Activated naive CD4-positive, alpha-beta T cell treated with anti-CD3 and anti-CD28 coated beads, Interleukin-2, amount 50 U/mL, for 72 hours (primary cell): ENCODE data around the gene CCDC142. TPM values are rescaled to one million over a fixed set of nuclear protein-coding genes. Genes with fewer than 3 reads are reported as not detected.
"Not testable (repeated sequence)": the region's sequence is repeated elsewhere in the genome, so short reads cannot be mapped to it uniquely, and the experiment has no call there.

ENCODE experiments used
- ATAC-seq, 2 donors: fragments of 150-1000 bp; cut with Tn5 transposase; 2 replicates each; pipeline ENCODE4 v1.10.0; 2021; ENCODE audit warnings: mild to moderate bottlenecking in 2 of 2, moderate library complexity in 2 of 2
- DNase-seq, 2 donors: peaks; one replicate each; pipeline ENCODE4 v3.0.0; 2021 to 2022; ENCODE audit warnings: low spot score in 2 of 2
- H3K27ac Mint-ChIP-seq, 2 donors: one replicate each; pipeline ENCODE4 v1.8.0; 2022; ENCODE audit warnings: mild to moderate bottlenecking in 2 of 2, mixed read lengths in 2 of 2
- H3K36me3 Mint-ChIP-seq, 2 donors: one replicate each; pipeline ENCODE4 v1.8.0; 2022; ENCODE audit warnings: mixed read lengths in 2 of 2
- H3K9me3 Mint-ChIP-seq, 2 donors: one replicate each; pipeline ENCODE4 v1.8.0; 2022; ENCODE audit warnings: mixed read lengths in 2 of 2
- total RNA-seq, 2 donors: library from RNA; stranded (reverse); gene quantifications; one replicate each; pipeline ENCODE4 v1.2.3, GENCODE V29; 2022

CCDC142 gene
- total RNA-seq, 2 donors from 2014 or later, result 16.4 to 25.3 TPM

GRCh38 chr2:74442483-74443297, 40.1 kb downstream of the CCDC142 start:
- not testable (repeated sequence) for H3K27ac Mint-ChIP-seq, H3K36me3 Mint-ChIP-seq, H3K9me3 Mint-ChIP-seq, ATAC-seq, DNase-seq

- DNase-seq (no peak), ATAC-seq (peak; percentile 47 to 86)
- H3K27ac Mint-ChIP-seq, result peak within 1 kb of the TSS in 1 of 2 donors; percentile 14
- peaks cover 0 to 5% of the 10 kb centered on the region in 2 donors for H3K36me3 Mint-ChIP-seq
- no peaks in the 10 kb centered on the region for H3K9me3 Mint-ChIP-seq
Observed at GRCh38 chr2:74441690-74442482, 40.9 kb downstream of the CCDC142 start, which contains the start of gene RTKN. TSS of gene RTKN (minus strand) at chr2:74441937. CDS start at chr2:74441816, 121 bp downstream.

- DNase-seq (no peak), ATAC-seq (no peak)
- Mint-ChIP-seq H3K36me3 (peaks cover 0 to 5% of the 10 kb centered on the region in 2 donors), H3K27ac (no peak overlapping the region), H3K9me3 (no peaks in the 10 kb centered on the region)
Observed at GRCh38 chr2:74441170-74441689, 41.6 kb downstream of the CCDC142 start.

GRCh38 chr2:74440378-74441169, 42.2 kb downstream of the CCDC142 start:
- DNase-seq, result peak in 1 of 2 donors; percentile 59
- peaks cover 0 to 5% of the 10 kb centered on the region in 2 donors for H3K36me3 Mint-ChIP-seq
- H3K9me3 Mint-ChIP-seq, result no peaks in the 10 kb centered on the region
- H3K27ac Mint-ChIP-seq, result peak overlapping the region in 1 of 2 donors; percentile 14
- peak; percentile 58 to 90 for ATAC-seq

GRCh38 chr2:74439803-74440377, 42.9 kb downstream of the CCDC142 start:
- DNase-seq (no peak), ATAC-seq (no peak)
- H3K9me3 Mint-ChIP-seq, result no peaks in the 10 kb centered on the region
- H3K36me3 Mint-ChIP-seq, result peaks cover 0 to 5% of the 10 kb centered on the region in 2 donors
- no peak overlapping the region for H3K27ac Mint-ChIP-seq

GRCh38 chr2:74439373-74439772, 43.4 kb downstream of the CCDC142 start:
- no peak for ATAC-seq
- no peak for DNase-seq
- Mint-ChIP-seq H3K9me3 (no peaks in the 10 kb centered on the region), H3K36me3 (peaks cover 0 to 5% of the 10 kb centered on the region in 2 donors), H3K27ac (no peak overlapping the region)

- no peak for ATAC-seq
- Mint-ChIP-seq H3K27ac (no peak overlapping the region), H3K36me3 (peaks cover 0 to 5% of the 10 kb centered on the region in 2 donors), H3K9me3 (no peaks in the 10 kb centered on the region)
- no peak for DNase-seq
Observed at GRCh38 chr2:74438248-74438647, 44.5 kb downstream of the CCDC142 start.

GRCh38 chr2:74436848-74437695, 45.7 kb downstream of the CCDC142 start:
- H3K9me3 Mint-ChIP-seq, result no peaks in the 10 kb centered on the region
- H3K27ac Mint-ChIP-seq, result no peak overlapping the region
- no peak for ATAC-seq
- H3K36me3 Mint-ChIP-seq, result peaks cover 0 to under 1% of the 10 kb centered on the region in 2 donors
- DNase-seq, result no peak

GRCh38 chr2:74436111-74436805, 46.5 kb downstream of the CCDC142 start:
- ATAC-seq (no peak), DNase-seq (no peak)
- no peak overlapping the region for H3K27ac Mint-ChIP-seq
- H3K9me3 Mint-ChIP-seq, result no peaks in the 10 kb centered on the region
- no peaks in the 10 kb centered on the region for H3K36me3 Mint-ChIP-seq

- H3K27ac Mint-ChIP-seq, result peak overlapping the region in 1 of 2 donors; percentile 25
- ATAC-seq, result no peak
- no peaks in the 10 kb centered on the region for H3K36me3 Mint-ChIP-seq
- no peak for DNase-seq
- H3K9me3 Mint-ChIP-seq, result no peaks in the 10 kb centered on the region
Observed at GRCh38 chr2:74430502-74430901, 52.3 kb downstream of the CCDC142 start.

GRCh38 chr2:74429487-74430451, 53.0 kb downstream of the CCDC142 start:
- DNase-seq (no peak), ATAC-seq (no peak)
- no peaks in the 10 kb centered on the region for H3K9me3 Mint-ChIP-seq
- no peaks in the 10 kb centered on the region for H3K36me3 Mint-ChIP-seq
- peak overlapping the region in 1 of 2 donors; percentile 25 for H3K27ac Mint-ChIP-seq

GRCh38 chr2:74428675-74429074, 54.1 kb downstream of the CCDC142 start:
- no peak for DNase-seq
- no peak for ATAC-seq
- no peaks in the 10 kb centered on the region for H3K36me3 Mint-ChIP-seq

GRCh38 chr2:74427551-74427950, 55.2 kb downstream of the CCDC142 start:
- Mint-ChIP-seq H3K27ac (peak overlapping the region in 1 of 2 donors; percentile 12), H3K9me3 (no peaks in the 10 kb centered on the region), H3K36me3 (peaks cover 0 to 8% of the 10 kb centered on the region in 2 donors)
- no peak for DNase-seq
- no peak for ATAC-seq

More at GRCh38 chr2:74428675-74429074, 54.1 kb downstream of the CCDC142 start:
- Mint-ChIP-seq H3K27ac (peak overlapping the region in 1 of 2 donors; percentile 3), H3K9me3 (no peaks in the 10 kb centered on the region)
